Endometrium (tissue), 2 donors: ENCODE data around the gene GPR108.
"Not testable (repeated sequence)": the region's sequence is repeated elsewhere in the genome, so short reads cannot be mapped to it uniquely, and the experiment has no call there.

Source experiments
- FAIRE-seq: peaks from 2 replicates; lab custom pipeline; 2012; peaks lifted over from hg19 to GRCh38; lab: Jason Lieb, UNC
- donor health status: control.
- donor health status: control.

GPR108 gene

GRCh38 chr19:6720369-6721137 is 16.8 kb downstream of the GPR108 start, which contains the start of gene C3:
Gene C3 (minus strand): TSS chr19:6720650. CDS start chr19:6720589, 61 bp downstream.
- FAIRE-seq: no peak

GRCh38 chr19:6719992-6720368 is 17.4 kb downstream of the GPR108 start:
- no peak for FAIRE-seq

GRCh38 chr19:6719540-6719861 is 17.9 kb downstream of the GPR108 start:
- FAIRE-seq: no peak

DNA sequence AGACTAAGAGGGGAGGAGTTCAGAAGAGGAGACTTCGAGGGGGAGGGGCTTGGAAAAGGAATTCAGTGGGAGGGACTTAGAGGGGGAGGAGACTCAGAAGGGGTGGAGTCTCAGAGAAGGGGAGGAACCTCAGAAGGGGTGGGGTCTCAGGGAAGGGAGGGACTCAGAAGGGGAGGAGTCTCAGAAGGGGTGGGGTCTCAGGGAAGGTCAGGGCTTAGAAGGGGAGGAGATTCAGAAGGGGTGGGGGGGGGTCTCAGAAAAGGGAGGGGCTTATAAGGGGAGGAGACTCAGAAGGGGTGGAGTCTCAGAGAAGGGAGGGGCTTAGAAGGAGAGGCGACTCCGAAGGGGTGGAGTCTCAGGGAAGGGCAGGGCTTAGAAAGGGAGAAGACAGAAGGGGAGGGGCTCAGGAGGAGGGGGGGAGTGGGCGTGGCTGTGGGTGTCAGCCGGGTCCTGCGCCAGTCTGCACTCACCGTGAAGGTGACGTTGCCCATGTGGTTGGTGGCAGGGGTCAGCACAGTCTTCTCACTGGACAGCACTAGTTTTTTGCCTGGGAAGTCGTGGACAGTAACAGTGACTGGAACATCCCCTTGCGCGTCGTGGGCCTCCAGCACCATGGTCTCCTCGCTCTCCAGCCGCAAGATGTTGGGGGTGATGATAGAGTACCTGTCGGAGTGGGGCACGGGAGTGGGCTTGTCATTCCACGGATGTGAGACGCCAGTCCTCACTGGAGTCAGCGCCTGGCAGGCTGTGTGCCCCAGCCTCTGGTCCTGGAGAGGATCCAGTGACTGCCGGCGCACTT is 18.4 kb downstream of the GPR108 start:
- FAIRE-seq: no peak

DNA sequence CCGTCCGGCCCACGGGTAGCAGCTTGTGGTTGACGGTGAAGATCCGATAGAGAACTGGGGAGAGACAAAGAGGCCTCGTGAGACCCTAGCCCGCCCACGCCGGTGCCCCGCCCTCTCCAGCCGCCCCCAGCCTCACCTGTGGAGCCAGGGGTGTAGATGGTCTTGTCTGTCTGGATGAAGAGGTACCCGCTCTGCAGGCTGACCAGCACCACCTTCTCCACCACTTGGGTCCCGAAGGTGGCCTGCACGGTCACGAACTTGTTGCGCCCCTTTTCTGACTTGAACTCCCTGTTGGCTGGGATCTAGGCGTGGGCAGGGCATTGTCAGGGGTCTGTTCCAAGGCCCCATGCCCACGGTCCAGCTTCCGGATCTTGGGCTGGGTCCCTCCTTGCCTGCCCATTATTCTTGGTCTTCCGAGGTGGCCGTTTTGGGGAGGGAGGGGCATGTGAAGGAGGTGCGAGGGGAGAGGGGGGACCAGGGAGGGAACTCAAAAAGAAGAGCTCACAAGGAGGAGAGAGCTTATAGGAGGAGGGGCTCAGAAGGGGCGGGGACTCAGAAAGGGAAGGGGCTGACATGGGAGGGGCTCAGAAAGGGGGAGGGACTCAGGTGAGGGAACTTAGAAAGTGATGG is 19.2 kb downstream of the GPR108 start:
- FAIRE-seq: no peak

DNA sequence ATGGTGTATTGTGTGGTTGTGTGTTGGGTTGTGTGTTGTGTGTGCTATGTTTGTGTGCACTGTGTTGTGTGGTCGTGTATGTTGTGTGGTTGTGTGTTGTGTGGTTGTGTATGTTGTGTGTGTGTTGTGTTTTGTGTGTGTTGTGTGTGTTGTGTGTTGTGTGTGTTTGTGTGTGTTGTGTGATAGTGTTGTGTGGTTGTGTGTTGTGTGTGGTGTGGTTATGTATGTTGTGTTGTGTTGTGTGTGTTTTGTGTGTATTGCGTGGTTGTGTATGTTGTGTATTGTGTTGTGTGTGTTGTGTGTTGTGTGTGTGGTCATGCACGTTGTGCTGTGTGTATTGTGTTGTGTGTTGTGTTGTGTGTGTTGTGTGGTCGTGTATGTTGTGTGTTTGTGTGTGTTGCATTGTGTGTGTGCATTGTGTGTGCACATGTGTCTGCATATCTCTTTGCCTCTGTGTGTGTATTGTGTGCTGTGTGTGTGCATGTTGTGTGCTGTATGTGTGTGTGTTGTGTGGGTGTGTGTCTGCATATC is 19.9 kb downstream of the GPR108 start:
- FAIRE-seq: no peak

GRCh38 chr19:6717036-6717435 is 20.3 kb downstream of the GPR108 start:
- no peak for FAIRE-seq

DNA sequence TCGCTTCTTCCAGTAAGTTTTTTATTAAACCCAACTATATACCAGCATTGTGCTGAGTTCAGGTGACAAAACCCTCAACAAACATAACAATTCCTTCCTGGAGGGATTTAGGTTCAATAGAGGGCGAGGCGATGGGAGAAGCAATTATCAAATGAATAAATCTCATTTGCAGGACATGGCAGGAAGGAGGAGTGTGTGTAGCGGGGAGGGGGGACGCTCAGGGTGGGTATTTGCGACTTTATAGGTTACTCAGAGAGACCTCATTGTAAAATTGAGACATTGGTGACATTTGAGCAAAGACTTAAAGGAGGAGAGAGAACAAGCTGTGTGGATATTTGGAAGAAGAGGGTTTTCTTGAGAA is 20.8 kb downstream of the GPR108 start:
- FAIRE-seq: no peak

GRCh38 chr19:6714749-6715555 is 22.4 kb downstream of the GPR108 start:
- FAIRE-seq: no peak

DNA sequence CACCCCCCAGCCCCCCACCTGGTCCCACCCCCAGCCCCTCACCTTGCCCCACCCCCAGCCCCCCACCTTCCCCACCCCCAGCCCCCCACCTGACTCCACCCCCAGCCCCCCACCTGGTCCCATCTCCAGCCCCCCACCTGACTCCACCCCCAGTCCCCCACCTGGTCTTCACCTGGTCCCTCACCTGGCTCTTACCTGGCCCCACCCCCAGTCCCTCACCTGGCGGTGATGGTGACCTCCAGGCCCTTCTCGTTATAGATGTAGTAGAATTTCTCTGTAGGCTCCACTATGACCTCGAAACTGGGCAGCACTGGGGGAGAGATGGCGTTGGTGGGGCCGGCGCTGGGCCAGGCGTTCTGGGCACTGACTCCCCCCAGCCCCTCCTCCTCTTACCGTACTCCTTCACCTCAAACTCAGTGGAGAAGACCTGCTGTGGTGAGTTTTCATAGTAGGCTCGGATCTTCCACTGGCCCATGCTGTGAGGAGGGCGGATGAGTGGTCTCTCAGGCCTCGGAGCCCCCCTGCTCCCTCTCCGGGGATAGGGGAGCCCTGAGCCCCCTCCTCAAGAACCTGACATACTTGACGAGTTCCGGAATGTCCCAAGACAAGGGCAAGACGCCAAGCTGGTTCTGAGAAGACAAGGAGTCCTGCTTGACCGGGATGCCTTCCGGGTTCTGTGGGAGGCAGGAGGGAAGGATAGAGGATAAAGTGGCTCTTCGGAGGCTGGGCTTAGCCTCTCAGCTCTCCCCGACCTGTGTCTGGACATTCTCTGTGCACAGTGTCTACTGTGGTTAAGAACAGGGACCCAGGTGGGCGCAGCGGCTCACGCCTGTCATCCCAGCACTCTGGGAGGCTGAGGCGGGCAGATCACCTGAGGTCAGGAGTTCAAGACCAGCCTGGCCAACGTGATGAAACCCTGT is 23.3 kb downstream of the GPR108 start:
- no peak for FAIRE-seq

DNA sequence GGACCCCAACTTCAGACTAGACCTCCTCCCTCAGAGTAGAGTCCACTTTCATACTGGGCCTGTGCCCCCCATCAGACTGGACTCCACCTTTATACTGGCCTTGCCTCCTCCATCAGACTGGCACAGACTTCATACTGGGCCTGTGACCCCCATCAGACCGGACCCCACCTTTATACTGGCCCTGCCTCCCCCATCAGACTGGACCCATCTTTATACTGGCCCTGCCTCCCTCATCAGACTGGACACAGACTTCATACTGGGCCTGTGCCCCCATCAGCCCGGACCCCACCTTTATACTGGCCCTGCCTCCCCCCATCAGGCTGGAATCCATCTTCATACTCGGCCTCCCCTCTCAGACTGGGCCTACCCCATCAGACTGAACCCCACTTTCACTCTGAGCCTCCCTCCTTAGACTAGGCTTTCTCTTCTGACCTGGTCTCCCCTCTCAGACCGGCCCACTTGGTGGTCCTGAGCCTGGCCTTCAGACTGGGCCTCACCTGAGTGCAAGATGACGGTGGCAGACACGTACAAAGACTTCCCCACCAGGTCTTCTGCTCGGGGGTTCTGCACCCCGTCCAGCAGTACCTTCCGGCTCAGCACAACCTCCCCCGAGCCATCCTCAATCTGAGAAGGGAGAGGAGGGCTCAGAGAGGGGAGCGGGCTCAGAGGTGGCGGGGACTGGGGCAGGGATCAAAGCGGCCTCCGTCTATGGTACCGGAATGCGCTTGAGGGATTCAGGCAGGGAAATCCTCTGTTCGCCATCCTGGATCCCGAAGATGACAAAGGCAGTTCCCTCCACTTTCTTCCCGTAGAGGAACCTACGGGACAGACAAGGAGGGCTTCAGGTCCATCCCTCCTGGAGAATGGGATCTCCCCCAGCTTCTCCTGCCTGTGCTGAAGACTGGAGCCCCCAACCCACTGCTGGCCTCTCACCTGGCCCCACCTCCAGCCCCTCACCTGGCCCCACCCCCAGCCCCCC is 24.4 kb downstream of the GPR108 start:
- no peak for FAIRE-seq

DNA sequence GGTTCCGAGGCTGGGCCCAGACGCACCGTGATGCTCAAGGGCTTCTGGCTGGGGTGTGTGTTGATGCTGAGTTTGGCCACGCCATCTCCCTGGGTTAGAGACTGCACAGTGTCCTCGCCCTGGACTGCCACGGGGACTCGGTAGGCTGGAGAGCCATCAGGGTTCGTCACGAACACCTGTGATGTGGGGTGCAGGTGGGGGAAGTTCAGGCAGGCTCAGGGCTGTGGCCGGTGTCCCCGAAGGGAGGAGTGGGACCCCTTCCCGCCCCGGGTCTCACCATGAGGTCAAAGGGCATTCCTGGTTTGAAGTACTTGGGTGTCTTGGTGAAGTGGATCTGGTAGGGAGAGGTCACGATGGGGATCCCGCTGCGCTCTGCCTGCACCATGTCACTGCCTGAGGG is 25.1 kb downstream of the GPR108 start:
- FAIRE-seq: no peak

DNA sequence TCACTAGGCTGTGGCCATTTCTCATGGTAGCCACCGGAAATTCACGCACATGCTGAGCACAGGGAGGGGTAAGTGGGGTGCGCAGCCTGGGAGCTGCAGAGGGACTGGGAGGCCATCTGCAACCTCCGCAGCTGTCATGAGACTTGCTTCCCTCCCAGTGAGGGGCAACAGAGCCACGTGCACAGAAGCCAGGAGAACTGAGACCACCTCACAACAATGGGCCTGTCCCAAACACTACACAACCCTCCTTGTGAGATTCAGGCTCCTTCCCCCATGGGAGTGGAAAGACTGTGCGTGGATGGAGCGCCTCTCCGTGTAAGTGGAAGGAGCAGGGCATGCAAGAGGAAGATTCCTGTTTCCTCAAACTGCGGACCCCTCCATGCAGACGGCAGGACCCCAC is 25.8 kb downstream of the GPR108 start:
- no peak for FAIRE-seq

GRCh38 chr19:6711078-6711361 is 26.4 kb downstream of the GPR108 start:
- FAIRE-seq: no peak

- FAIRE-seq: no peak
These were observed 26.9 kb downstream of the GPR108 start for GRCh38 chr19:6710273-6711077.

GRCh38 chr19:6709549-6709948 is 27.8 kb downstream of the GPR108 start:
- FAIRE-seq: no peak

DNA sequence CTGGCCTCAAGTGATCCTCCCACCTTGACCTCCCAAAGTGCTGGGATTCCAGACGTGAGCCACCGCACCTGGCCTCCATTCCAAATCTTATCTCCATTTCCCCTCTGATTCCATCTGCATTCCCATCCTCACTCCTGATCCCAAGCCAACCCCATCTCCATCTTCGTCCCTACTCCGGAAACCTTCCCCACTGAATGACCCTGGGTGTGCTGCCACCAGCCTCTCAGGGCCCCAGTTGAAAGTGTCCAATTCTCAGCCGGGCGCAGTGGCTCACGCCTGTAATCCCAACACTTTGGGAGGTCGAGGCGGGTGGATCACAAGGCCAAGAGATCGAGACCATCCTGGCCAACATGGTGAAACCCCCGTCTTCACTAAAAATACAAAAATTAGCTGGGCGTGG is 28.5 kb downstream of the GPR108 start:
- not testable (repeated sequence) for FAIRE-seq

GRCh38 chr19:6708346-6708745 is 29.0 kb downstream of the GPR108 start:
- FAIRE-seq: no peak

DNA sequence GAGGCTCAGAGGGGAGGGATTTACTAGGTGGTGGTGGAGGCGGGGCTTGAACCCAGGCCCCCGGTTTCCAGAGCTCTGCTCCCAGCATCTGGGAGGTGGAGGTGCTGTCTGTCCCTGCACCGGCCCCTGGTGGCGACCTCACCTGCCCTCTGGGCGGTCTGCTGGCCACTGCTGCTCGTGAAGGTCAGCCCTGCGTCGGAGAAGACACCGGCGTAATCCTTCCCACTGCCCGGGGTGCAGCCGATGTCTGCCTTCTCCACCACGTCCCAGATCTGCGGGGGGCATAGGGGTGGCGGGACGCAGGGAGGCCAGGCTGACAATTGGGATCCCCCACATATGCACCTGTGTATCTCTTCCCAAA is 29.7 kb downstream of the GPR108 start:
- no peak for FAIRE-seq
